Choroid plexus epithelial cell (primary cell): ENCODE data around the gene SLC9A5.

Source experiments
- DNase-seq: peaks from one replicate; pipeline ENCODE4 v3.0.0-alpha.2; 2010; ENCODE audit warnings: low read depth
- H3K4me3 ChIP-seq: 2 replicates; pipeline ENCODE4 v1.5.1; 2011; ENCODE audit warnings: low read depth, mild to moderate bottlenecking, control low read depth, low read length, moderate library complexity
- TF ChIP-seq, protein P1 (sequence below): conservative IDR thresholded peaks from 2 replicates; pipeline ENCODE4 v1.5.1; 2011; ENCODE audit warnings: low read depth, mild to moderate bottlenecking, control low read depth, inconsistent platforms, low read length, moderate library complexity

SLC9A5 gene

DNA sequence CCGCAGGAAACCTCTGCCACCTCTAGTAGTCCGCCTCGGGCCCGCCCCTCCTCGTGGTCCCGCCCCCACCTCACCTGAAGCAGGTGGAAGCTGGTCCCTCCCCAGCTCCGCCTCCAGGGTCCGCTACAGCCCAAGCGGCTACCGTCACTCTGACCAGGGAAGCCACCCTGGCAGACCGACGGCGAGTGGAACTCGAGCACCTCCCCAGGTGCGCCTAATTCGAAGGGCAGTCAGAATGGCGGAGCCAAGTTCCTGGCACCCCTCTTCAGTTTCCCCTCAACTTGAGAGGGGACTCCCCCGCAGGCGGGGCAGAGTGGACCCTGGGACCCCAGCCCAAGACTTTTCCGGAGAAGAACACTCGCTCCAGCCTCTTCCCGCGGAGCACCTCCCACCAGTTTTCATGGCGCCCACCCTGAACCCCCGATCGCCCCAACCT is 2.0 kb upstream of the SLC9A5 start:
- H3K4me3 ChIP-seq = peak overlapping the region; percentile 72
- TF ChIP-seq, protein P1, sequence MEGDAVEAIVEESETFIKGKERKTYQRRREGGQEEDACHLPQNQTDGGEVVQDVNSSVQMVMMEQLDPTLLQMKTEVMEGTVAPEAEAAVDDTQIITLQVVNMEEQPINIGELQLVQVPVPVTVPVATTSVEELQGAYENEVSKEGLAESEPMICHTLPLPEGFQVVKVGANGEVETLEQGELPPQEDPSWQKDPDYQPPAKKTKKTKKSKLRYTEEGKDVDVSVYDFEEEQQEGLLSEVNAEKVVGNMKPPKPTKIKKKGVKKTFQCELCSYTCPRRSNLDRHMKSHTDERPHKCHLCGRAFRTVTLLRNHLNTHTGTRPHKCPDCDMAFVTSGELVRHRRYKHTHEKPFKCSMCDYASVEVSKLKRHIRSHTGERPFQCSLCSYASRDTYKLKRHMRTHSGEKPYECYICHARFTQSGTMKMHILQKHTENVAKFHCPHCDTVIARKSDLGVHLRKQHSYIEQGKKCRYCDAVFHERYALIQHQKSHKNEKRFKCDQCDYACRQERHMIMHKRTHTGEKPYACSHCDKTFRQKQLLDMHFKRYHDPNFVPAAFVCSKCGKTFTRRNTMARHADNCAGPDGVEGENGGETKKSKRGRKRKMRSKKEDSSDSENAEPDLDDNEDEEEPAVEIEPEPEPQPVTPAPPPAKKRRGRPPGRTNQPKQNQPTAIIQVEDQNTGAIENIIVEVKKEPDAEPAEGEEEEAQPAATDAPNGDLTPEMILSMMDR = peak; percentile 25
- no peak for DNase-seq

DNA sequence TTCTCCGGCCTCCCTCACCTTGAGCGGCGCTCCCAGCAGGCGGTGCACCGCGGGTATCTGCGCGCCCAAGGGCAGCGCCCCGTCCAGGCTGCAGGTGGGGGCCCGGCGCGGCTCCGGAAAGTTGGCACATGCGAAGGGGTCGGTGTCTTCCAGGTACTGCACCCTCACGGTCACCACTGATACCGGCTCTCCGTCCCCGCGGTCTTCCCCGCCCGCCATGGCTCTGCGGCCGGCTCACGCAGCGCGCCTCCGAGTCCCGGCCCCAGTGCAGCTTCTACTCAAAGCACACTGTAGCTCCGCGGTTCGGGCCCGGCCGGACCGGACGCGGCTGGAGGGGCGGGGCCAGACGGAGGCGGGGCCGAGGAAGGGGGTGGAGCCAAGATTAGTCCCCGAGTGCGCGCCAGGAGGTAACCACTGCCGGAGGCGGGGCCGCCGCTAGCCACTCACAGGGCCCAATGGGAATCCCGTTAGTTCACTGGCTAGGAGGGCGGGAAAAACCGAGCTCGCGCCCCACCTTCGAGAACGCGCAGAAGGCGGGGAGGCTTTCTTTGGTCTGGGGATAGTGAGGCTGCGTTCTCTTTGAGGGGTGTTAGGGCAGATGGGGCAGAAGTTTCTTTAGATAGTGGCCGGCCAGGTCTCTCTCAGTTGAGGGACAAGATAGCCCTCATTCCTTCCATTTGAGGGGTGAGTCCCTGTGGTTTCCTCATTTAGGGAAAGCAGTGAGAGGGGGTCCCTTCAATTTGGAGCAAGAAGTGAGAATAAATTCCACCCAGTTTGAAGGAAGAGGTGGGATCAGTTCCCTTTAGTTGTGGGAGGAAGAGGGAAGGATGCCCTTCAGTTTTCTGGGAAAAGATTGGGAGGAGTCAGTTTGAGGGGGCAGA is 1.3 kb upstream of the SLC9A5 start, which contains the start of gene FHOD1:
FHOD1 (minus strand) TSS at position 290 of the 881 bp plus-strand sequence; CDS start at position 219, 71 bp downstream.
- peak; percentile 97 for DNase-seq
- H3K4me3 ChIP-seq = peak within 1 kb of the TSS; percentile 72
- TF ChIP-seq, protein P1 = no peak

DNA sequence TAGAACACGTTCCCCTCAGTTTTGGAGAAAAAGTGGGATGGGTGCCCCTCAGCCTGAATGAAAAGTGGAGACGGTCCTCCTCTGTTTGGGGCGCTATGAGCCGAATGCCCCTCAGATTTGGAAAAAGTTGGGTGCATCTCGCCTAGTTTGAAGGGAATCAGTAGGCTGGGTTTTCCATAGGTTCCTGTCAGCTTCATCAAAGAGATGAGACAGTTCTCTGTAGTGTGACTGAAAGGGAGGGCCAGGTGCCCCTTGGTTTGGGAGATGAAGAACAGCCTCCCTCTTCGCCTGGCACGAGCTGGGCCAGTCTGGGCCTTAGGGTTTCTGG is 742 bp upstream of the SLC9A5 start:
- DNase-seq = no peak
- H3K4me3 ChIP-seq = peak overlapping the region; percentile 64
- TF ChIP-seq, protein P1 = no peak

DNA sequence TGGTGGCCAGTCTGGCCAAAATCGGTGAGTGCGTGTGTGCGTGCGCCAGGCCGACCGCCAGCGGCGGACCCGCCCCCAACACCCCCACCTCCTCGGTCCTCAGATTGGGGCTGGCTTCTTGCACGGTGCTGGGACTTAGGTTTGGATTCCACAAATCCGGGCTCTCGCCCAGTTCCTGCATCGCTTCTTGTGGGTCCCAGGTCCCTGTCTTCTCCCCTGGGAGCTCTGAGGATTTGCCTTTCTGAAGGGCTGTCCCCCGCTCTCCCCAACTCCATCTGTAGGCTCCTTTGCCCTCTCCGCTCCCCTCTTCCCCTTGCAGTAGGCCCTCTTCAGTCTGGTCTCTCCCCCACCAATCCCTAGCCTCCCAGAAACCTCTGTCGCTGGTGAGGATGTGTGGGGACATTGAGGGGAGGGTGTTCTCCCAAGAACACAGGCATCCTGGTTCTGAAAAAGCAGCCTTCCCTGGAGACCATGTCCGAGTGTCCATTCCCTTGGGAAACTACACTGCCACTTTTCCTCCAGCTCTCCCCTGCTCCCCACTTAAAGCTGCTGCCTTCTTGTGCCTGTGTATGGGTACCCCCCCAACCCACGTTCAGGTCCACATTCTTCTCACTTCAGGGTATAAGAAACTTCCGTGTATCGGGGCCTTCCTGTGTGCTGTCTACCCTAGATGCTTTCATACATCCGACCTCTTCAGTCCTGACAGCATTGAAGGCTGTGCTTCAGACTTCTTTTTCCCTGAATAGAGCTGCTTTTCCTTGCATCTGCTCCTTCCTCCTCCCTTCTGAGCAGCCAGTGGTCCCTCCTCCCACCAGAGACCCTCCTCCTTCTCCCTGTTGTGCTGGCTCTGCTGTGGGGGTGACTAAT is 632 bp downstream of the SLC9A5 start:
- peak; percentile 28 for DNase-seq
- peak overlapping the region; percentile 64 for H3K4me3 ChIP-seq
- TF ChIP-seq, protein P1 = no peak

DNA sequence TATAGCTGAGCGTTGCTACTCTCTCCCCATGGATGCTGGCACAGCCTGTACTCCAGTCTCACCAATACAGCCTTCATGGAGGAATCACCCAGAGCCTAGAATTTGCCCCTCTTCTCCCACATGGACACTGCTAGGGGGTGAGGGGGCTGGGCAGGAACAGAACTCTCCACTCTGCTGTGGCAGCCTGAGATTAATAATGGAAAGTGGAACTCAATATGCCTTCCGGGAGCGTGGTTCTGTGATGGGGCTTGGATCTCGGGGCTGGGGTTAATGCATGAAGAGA is 1.2 kb downstream of the SLC9A5 start:
- no peak for DNase-seq
- H3K4me3 ChIP-seq = peak overlapping the region; percentile 64
- TF ChIP-seq, protein P1 = no peak

DNA sequence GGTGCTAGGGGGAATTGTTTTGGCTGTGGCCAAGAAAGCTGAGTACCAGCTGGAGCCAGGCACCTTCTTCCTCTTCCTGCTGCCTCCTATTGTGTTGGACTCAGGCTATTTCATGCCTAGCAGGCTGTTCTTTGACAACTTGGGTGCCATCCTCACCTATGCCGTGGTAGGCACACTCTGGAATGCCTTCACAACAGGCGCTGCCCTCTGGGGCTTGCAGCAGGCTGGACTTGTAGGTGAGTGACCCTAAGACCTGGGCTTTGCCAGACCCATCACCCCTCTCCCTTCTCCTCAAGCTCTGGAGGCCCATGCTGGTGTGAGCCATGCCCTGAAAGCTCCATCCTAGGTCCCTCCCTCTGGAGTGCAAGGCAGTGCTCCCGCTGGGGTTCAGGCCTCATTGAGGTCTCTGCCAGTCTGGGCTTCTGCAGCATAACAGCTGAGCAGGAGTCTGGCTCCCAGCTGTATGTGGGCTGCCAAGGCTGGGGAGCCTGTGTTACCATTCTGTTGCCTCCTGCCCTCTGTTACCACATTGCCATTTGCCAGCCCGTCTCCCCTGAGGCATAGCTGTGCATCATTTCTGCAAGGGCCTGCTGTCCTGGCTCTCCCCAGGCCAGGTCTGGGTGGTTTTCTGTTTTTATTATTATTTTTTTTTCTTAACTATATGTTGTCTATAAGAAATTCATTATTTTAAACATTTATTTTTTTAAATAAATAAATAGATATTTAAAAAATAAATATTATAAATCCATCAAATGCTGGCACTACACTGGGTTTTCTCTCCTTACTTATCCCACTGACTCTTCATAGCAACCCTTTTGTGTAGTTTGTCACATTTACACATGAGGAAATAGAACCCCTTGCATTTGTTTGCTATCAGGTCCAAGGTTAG is 4.1 kb downstream of the SLC9A5 start:
- TF ChIP-seq, protein P1 = no peak
- no peak for DNase-seq
- no peak overlapping the region for H3K4me3 ChIP-seq
